Cardiac muscle cell (in vitro differentiated cells and primary cell): ENCODE data around the gene MAP2. TPM values are rescaled to one million over a fixed set of nuclear protein-coding genes. Genes with fewer than 3 reads are reported as not detected.

Source experiments
- DNase-seq, 2 donors: peaks; one replicate each; pipeline versions ENCODE4 v3.0.0 to v3.0.0-alpha.2; 2010 to 2017; ENCODE audit warnings: low read depth in 1 of 2, low spot score in 1 of 2
- H3K27ac ChIP-seq: fragments of 200-600 bp; sonication (generic); 2 replicates; pipeline ENCODE4 v1.5.1; 2016
- H3K27me3 ChIP-seq: fragments of 200-600 bp; sonication (generic); 2 replicates; pipeline ENCODE4 v1.6.0; 2016; ENCODE audit warnings: control low read depth
- H3K36me3 ChIP-seq: fragments of 200-600 bp; sonication (generic); 2 replicates; pipeline ENCODE4 v1.5.1; 2016; ENCODE audit warnings: control low read depth
- H3K4me1 ChIP-seq: fragments of 200-600 bp; sonication (generic); 2 replicates; pipeline ENCODE4 v1.8.1; 2017; ENCODE audit warnings: low read depth, mild to moderate bottlenecking, mixed run types
- H3K4me3 ChIP-seq: fragments of 200-600 bp; sonication (generic); 2 replicates; pipeline ENCODE4 v1.5.1; 2016; ENCODE audit warnings: mild to moderate bottlenecking
- H3K9me3 ChIP-seq: fragments of 200-600 bp; sonication (generic); 2 replicates; pipeline ENCODE4 v1.5.1; 2017; ENCODE audit warnings: low read depth, mild to moderate bottlenecking, control low read depth
- polyA plus RNA-seq: library from polyadenylated mRNA; unstranded; fragments of >200 nt; fragmentation: Nextera tagmentation; extraction: Ambion mirVana; gene quantifications from 2 replicates; pipeline ENCODE4 v1.2.1, GENCODE V29; 2016
- total RNA-seq: library from RNA; depleted of rRNA; stranded (reverse); fragments of >200 nt; gene quantifications from 2 replicates; pipeline ENCODE4 v1.2.3, GENCODE V29; 2016
- TF ChIP-seq, protein P1 (sequence below): IDR thresholded peaks from 2 replicates; pipeline ENCODE4 v1.5.1; 2012; ENCODE audit warnings: low read depth, mild to moderate bottlenecking, low read length

MAP2 gene
- total and polyA plus RNA-seq, 2 experiments from 2014 or later = 0.24 to 0.68 TPM

DNA sequence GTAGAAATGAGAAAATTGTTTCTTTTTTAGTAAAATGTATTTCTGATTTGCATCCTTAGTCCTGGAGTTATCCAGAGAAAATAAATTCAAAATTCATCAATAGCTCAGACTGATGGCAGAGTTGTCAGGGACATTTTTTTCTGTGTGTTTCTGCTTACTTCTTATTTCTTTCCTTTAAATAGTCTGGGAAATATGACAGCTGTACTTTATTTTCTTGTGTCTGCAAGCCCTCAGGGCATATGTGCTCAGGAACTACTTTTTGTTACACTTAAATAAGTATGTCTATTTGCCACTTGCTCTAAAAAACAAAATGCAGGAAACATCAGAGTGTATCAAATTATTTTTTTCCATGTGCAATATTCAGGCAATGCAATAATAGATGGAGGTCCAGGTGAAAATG is 221.0 kb downstream of the MAP2 start:
- Histone ChIP-seq H3K27ac (no peak overlapping the region), H3K4me1 (no peaks in the 10 kb centered on the region), H3K27me3 (no peaks in the 10 kb centered on the region), H3K4me3 (no peak overlapping the region), H3K9me3 (no peaks in the 10 kb centered on the region), H3K36me3 (no peaks in the 10 kb centered on the region)
- DNase-seq = no peak
- TF ChIP-seq, protein P1, sequence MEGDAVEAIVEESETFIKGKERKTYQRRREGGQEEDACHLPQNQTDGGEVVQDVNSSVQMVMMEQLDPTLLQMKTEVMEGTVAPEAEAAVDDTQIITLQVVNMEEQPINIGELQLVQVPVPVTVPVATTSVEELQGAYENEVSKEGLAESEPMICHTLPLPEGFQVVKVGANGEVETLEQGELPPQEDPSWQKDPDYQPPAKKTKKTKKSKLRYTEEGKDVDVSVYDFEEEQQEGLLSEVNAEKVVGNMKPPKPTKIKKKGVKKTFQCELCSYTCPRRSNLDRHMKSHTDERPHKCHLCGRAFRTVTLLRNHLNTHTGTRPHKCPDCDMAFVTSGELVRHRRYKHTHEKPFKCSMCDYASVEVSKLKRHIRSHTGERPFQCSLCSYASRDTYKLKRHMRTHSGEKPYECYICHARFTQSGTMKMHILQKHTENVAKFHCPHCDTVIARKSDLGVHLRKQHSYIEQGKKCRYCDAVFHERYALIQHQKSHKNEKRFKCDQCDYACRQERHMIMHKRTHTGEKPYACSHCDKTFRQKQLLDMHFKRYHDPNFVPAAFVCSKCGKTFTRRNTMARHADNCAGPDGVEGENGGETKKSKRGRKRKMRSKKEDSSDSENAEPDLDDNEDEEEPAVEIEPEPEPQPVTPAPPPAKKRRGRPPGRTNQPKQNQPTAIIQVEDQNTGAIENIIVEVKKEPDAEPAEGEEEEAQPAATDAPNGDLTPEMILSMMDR = no peak

DNA sequence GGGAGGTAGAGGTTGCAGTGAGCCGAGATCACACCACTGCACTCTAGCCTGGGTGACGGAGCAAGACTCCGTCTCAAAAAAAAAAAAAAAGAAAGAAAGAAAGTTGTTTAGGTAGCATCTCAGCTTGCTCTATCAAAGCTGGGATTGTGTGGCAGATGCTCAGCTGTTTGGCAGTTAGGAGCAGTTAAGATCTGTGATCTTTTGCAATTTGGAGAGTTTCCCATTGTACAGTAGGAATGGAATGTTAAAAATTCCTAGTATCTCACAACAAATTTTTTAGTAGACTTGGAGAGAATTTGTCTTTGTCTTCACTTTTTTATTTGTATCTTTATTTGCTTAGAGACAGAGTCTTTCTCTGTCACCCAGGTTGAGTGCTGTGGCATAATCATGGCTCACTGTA is 224.9 kb downstream of the MAP2 start:
- H3K36me3 ChIP-seq = no peaks in the 10 kb centered on the region
- H3K9me3 ChIP-seq = no peaks in the 10 kb centered on the region
- no peak overlapping the region for H3K4me3 ChIP-seq
- no peaks in the 10 kb centered on the region for H3K27me3 ChIP-seq
- peak in 1 of 2 donors; percentile 73 for DNase-seq
- TF ChIP-seq, protein P1 = no peak
- no peaks in the 10 kb centered on the region for H3K4me1 ChIP-seq
- no peak overlapping the region for H3K27ac ChIP-seq

DNA sequence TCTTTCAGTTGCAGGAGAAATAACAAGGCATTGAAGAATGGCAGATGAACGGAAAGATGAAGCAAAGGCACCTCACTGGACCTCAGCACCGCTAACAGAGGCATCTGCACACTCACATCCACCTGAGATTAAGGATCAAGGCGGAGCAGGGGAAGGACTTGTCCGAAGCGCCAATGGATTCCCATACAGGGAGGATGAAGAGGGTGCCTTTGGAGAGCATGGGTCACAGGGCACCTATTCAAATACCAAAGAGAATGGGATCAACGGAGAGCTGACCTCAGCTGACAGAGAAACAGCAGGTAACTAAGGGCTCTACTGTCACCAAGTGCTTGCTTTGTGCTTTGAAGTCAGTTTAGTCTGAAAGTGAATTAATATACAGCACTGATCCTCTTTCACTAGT is 229.3 kb downstream of the MAP2 start:
- Histone ChIP-seq H3K4me3 (no peak overlapping the region), H3K9me3 (no peaks in the 10 kb centered on the region), H3K27ac (no peak overlapping the region), H3K4me1 (no peaks in the 10 kb centered on the region), H3K27me3 (no peaks in the 10 kb centered on the region), H3K36me3 (no peaks in the 10 kb centered on the region)
- DNase-seq = no peak
- TF ChIP-seq, protein P1 = no peak

GRCh38 chr2:209661286-209661894 is 237.5 kb downstream of the MAP2 start:
- Histone ChIP-seq H3K4me1 (peaks cover 3% of the 10 kb centered on the region), H3K27ac (no peak overlapping the region), H3K27me3 (no peaks in the 10 kb centered on the region), H3K4me3 (no peak overlapping the region), H3K36me3 (no peaks in the 10 kb centered on the region), H3K9me3 (no peaks in the 10 kb centered on the region)
- no peak for DNase-seq
- TF ChIP-seq, protein P1 = no peak

- Histone ChIP-seq H3K4me1 (peaks cover 4% of the 10 kb centered on the region), H3K9me3 (no peaks in the 10 kb centered on the region), H3K27me3 (no peaks in the 10 kb centered on the region), H3K27ac (no peak overlapping the region), H3K4me3 (no peak overlapping the region), H3K36me3 (no peaks in the 10 kb centered on the region)
- no peak for DNase-seq
- TF ChIP-seq, protein P1 = no peak
Measured at GRCh38 chr2:209662021-209662420, 238.2 kb downstream of the MAP2 start.
